KG1 (cell line): ENCODE data around the gene DLGAP1.
"Not testable (repeated sequence)": the region's sequence is repeated elsewhere in the genome, so short reads cannot be mapped to it uniquely, and the experiment has no call there.

Experiments
- DNase-seq: peaks from one replicate; lab custom pipeline; 2025; lab: John Stamatoyannopoulos, UW

The DLGAP1 gene

GRCh38 chr18:3495691-3496430, 959.2 kb downstream of the DLGAP1 start:
- no peak for DNase-seq

GRCh38 chr18:3494569-3494968, 960.5 kb downstream of the DLGAP1 start:
- no peak for DNase-seq

- no peak for DNase-seq
Measured at GRCh38 chr18:3494245-3494526, 960.9 kb downstream of the DLGAP1 start.

GRCh38 chr18:3493501-3494244, 961.4 kb downstream of the DLGAP1 start:
- peak; percentile 27 for DNase-seq

GRCh38 chr18:3492721-3493120, 962.4 kb downstream of the DLGAP1 start:
- DNase-seq, result no peak

GRCh38 chr18:3491981-3492555, 963.0 kb downstream of the DLGAP1 start:
- DNase-seq, result no peak

GRCh38 chr18:3489462-3489861, 965.6 kb downstream of the DLGAP1 start:
- DNase-seq, result no peak

- DNase-seq, result no peak
Measured at GRCh38 chr18:3486512-3486911, 968.6 kb downstream of the DLGAP1 start.

GRCh38 chr18:3485153-3486149, 969.7 kb downstream of the DLGAP1 start:
- DNase-seq, result no peak

GRCh38 chr18:3482258-3482657, 972.8 kb downstream of the DLGAP1 start:
- DNase-seq, result no peak

- DNase-seq, result no peak
Measured at GRCh38 chr18:3481696-3482210, 973.4 kb downstream of the DLGAP1 start.

- DNase-seq, result no peak
Measured at GRCh38 chr18:3480827-3481573, 974.1 kb downstream of the DLGAP1 start.

- no peak for DNase-seq
Measured at GRCh38 chr18:3479978-3480509, 975.1 kb downstream of the DLGAP1 start.

- DNase-seq, result no peak
Measured at GRCh38 chr18:3478262-3478978, 976.7 kb downstream of the DLGAP1 start.

GRCh38 chr18:3472681-3473544, 982.2 kb downstream of the DLGAP1 start:
- no peak for DNase-seq

- DNase-seq, result not testable (repeated sequence)
Measured at GRCh38 chr18:3472121-3472520, 983.0 kb downstream of the DLGAP1 start.

GRCh38 chr18:3471141-3471648, 983.9 kb downstream of the DLGAP1 start:
- DNase-seq, result no peak

- DNase-seq, result no peak
Measured at GRCh38 chr18:3468833-3469232, 986.3 kb downstream of the DLGAP1 start.
